Spleen (tissue), 7 donors: ENCODE data around the gene KRTAP9-8.
"Not testable (repeated sequence)": the region's sequence is repeated elsewhere in the genome, so short reads cannot be mapped to it uniquely, and the experiment has no call there.

ENCODE experiments used
- POLR2A ChIP-seq, 3 donors: fragments of 450-650 bp; IDR thresholded peaks; one replicate each; pipeline ENCODE4 v1.5.1; 2017; ENCODE audit warnings: antibody characterized with exemption in 3 of 3, mild to moderate bottlenecking in 1 of 3
- POLR2AphosphoS5 ChIP-seq, 3 donors: sonication (generic); formaldehyde crosslinking; IDR thresholded peaks; one replicate each; pipeline ENCODE4 v1.5.1; 2017; ENCODE audit warnings: antibody characterized with exemption in 3 of 3
- TF ChIP-seq, protein P1 (sequence below), 11 experiments: fragments of 200-600 bp in 7 of 11; fragments of 450-650 bp in 4 of 11; sonication (generic) in 4 of 11; IDR thresholded peaks in 8 of 11; conservative IDR thresholded peaks in 3 of 11; 1 replicate in 7 of 11; 2 replicates in 4 of 11; pipeline versions ENCODE4 v1.4.0 to v1.8.0; 2016 to 2021; ENCODE audit warnings: antibody characterized with exemption in 11 of 11, inconsistent platforms in 4 of 11, mild to moderate bottlenecking in 1 of 11
- donor health status: DM: no; HTN: no; CAD: no; lungs with moderate emphysema.
- donor health status: DM: no; HTN: no; CAD: no.
- donor health status: DM: no; HTN: no; CAD: no.

DNA sequence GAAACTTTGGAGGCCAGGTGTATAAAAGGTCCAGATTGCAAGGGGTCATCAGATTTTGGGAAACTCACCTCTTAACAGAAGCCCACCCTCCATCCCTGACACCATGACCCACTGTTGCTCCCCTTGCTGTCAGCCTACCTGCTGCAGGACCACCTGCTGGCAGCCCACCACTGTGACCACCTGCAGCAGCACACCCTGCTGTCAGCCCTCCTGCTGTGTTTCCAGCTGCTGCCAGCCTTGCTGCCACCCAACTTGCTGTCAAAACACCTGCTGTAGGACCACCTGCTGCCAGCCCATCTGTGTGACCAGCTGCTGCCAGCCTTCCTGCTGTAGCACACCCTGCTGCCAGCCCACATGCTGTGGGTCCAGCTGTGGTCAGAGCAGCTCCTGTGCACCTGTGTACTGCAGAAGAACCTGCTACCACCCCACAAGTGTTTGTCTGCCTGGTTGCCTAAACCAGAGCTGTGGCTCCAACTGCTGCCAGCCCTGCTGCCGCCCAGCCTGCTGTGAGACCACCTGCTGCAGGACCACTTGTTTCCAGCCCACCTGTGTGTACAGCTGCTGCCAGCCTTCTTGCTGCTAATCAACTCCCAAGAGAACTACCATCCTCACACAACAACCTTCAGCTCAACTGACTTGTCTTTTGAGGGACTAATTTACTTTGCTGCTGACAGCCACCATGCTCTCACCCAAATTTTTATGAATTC is 5.2 kb upstream of the KRTAP9-8 start, which contains the start of gene KRTAP9-3:
- TF ChIP-seq, protein P1, sequence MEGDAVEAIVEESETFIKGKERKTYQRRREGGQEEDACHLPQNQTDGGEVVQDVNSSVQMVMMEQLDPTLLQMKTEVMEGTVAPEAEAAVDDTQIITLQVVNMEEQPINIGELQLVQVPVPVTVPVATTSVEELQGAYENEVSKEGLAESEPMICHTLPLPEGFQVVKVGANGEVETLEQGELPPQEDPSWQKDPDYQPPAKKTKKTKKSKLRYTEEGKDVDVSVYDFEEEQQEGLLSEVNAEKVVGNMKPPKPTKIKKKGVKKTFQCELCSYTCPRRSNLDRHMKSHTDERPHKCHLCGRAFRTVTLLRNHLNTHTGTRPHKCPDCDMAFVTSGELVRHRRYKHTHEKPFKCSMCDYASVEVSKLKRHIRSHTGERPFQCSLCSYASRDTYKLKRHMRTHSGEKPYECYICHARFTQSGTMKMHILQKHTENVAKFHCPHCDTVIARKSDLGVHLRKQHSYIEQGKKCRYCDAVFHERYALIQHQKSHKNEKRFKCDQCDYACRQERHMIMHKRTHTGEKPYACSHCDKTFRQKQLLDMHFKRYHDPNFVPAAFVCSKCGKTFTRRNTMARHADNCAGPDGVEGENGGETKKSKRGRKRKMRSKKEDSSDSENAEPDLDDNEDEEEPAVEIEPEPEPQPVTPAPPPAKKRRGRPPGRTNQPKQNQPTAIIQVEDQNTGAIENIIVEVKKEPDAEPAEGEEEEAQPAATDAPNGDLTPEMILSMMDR (IDR thresholded peaks at IDR 0.05 in 8 of 11, conservative IDR thresholded peaks at IDR 0.05 in 3 of 11), result not testable (repeated sequence)
- not testable (repeated sequence) for TF ChIP-seq POLR2AphosphoS5, POLR2A (IDR thresholded peaks at IDR 0.05)
